ENCODE results near the gene PTF1A.

DNA sequence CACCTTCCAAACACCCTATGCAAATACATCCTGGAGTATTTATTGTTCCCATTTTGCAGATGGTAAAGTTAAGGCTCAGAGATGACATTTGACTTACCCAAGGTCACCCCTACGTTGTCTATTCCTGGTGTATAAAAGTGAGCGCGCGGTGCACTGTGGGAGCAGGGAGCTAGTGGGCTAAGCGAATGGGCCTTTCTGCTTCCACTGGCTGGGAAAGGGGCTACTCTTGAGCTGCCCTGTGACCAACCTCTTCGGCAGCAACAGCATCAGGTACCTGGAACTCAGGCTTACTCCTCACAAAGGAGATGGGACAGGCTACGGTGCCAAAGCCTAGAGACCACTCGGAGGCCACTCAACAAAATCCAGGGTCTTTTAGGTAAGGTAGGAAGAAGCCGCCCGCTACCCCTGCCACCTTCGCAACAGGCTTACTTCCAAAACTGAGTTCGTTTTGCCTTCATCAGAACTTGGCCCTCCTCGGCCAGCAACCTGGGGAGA is 2.4 kb downstream of the PTF1A start:
- no peak for TF ChIP-seq POLR2AphosphoS5 (IDR thresholded peaks at IDR 0.05; ENCODE audit: borderline replicate concordance, low read depth, low read length)
- TF ChIP-seq EZH2 (IDR thresholded peaks at IDR 0.05): no peak
